ENCODE results near the gene NAALADL2.

Gene NAALADL2

GRCh38 chr3:174938102-174938501 lies 79.0 kb downstream of the NAALADL2 start:
- no peak overlapping the region for H3K27ac ChIP-seq
- TF ChIP-seq CTCF (conservative IDR thresholded peaks at IDR 0.05) (no peak), ZFX (IDR thresholded peaks at IDR 0.05) (no peak)

GRCh38 chr3:174940151-174940550 lies 81.0 kb downstream of the NAALADL2 start:
- no peak overlapping the region for H3K27ac ChIP-seq
- no peak for TF ChIP-seq ZFX (IDR thresholded peaks at IDR 0.05)
- TF ChIP-seq CTCF (conservative IDR thresholded peaks at IDR 0.05), result no peak

- peak overlapping the region; percentile 38; the same call in 1 of the 2 replicates for H3K27ac ChIP-seq
- TF ChIP-seq CTCF (conservative IDR thresholded peaks at IDR 0.05), result no peak
- no peak for TF ChIP-seq ZFX (IDR thresholded peaks at IDR 0.05)
These were observed 86.1 kb downstream of the NAALADL2 start for GRCh38 chr3:174945276-174945675.

- H3K27ac ChIP-seq, result peak overlapping the region; percentile 38; the same call in 1 of the 2 replicates
- TF ChIP-seq ZFX (IDR thresholded peaks at IDR 0.05) (no peak), CTCF (conservative IDR thresholded peaks at IDR 0.05) (no peak)
These were observed 86.8 kb downstream of the NAALADL2 start for GRCh38 chr3:174945951-174946350.

GRCh38 chr3:174949523-174949922 lies 90.4 kb downstream of the NAALADL2 start:
- TF ChIP-seq CTCF (conservative IDR thresholded peaks at IDR 0.05), result no peak
- no peak for TF ChIP-seq ZFX (IDR thresholded peaks at IDR 0.05)
- no peak overlapping the region; the same call in 1 of the 2 replicates for H3K27ac ChIP-seq

- no peak overlapping the region for H3K27ac ChIP-seq
- TF ChIP-seq ZFX (IDR thresholded peaks at IDR 0.05) (no peak), CTCF (conservative IDR thresholded peaks at IDR 0.05) (no peak)
These were observed 91.9 kb downstream of the NAALADL2 start for GRCh38 chr3:174951034-174951433.

GRCh38 chr3:174951498-174952005 lies 92.4 kb downstream of the NAALADL2 start:
- no peak overlapping the region for H3K27ac ChIP-seq
- no peak for TF ChIP-seq ZFX (IDR thresholded peaks at IDR 0.05)
- TF ChIP-seq CTCF (conservative IDR thresholded peaks at IDR 0.05), result no peak
